K562 (cell line): ENCODE measurements around the gene SLC1A5. TPM values are rescaled to one million over a fixed set of nuclear protein-coding genes. Genes with fewer than 3 reads are reported as not detected.

Experiments
- ADNP ChIP-seq: fragments of 200-800 bp; sonication (Bioruptor generic); IDR thresholded peaks from 2 replicates; pipeline ENCODE4 v1.6.1; 2016; ENCODE audit warnings: missing genetic modification characterization, missing compliant biosample characterization
- ATF4 ChIP-seq: fragments of 450-650 bp; formaldehyde crosslinking; IDR thresholded peaks from 2 replicates; pipeline ENCODE4 v1.4.0; 2022; ENCODE audit warnings: mild to moderate bottlenecking, moderate library complexity
- ETS2 ChIP-seq: IDR thresholded peaks from 2 replicates; pipeline ENCODE4 v1.6.1; 2016; ENCODE audit warnings: borderline replicate concordance, missing genetic modification characterization, mild to moderate bottlenecking, moderate library complexity, missing compliant biosample characterization; ENCODE audit not compliant: poor library complexity, severe bottlenecking
- FIP1L1 ChIP-seq: fragments of 200-400 bp; formaldehyde crosslinking; IDR thresholded peaks from 2 replicates; pipeline ENCODE4 v1.6.1; 2018; ENCODE audit warnings: mild to moderate bottlenecking, low read depth, low read length; ENCODE audit not compliant: poor library complexity, severe bottlenecking
- KAT7 ChIP-seq: sonication (generic); formaldehyde crosslinking; IDR thresholded peaks from 2 replicates; pipeline ENCODE4 v1.8.0; 2022; ENCODE audit warnings: missing genetic modification reagents, mild to moderate bottlenecking, borderline replicate concordance
- MAX ChIP-seq: sonication (generic); formaldehyde crosslinking; IDR thresholded peaks from 2 replicates; pipeline ENCODE4 v1.9.0; 2022; ENCODE audit warnings: mild to moderate bottlenecking, missing genetic modification reagents
- MEIS2 ChIP-seq: fragments of 450-650 bp; IDR thresholded peaks from 2 replicates; pipeline ENCODE4 v1.6.1; 2014; ENCODE audit warnings: mild to moderate bottlenecking; ENCODE audit not compliant: partially characterized antibody
- NR2F6 ChIP-seq: fragments of 450-650 bp; formaldehyde crosslinking; IDR thresholded peaks from 2 replicates; pipeline ENCODE4 v1.4.0; 2020; ENCODE audit warnings: mild to moderate bottlenecking
- RBM39 ChIP-seq: fragments of 200-400 bp; formaldehyde crosslinking; optimal IDR thresholded peaks from 2 replicates; pipeline ENCODE3; 2018; ENCODE audit warnings: low read depth, low read length
- TBL1XR1 ChIP-seq, 2 experiments: IDR thresholded peaks; 2 replicates each; pipeline ENCODE4 v1.6.1; 2012; ENCODE audit warnings: improper control_type of control experiment in 2 of 2, low read length in 2 of 2, mild to moderate bottlenecking in 1 of 2
- TEAD1 ChIP-seq, 2 experiments: fragments of 450-650 bp in 1 of 2; sonication (generic) in 1 of 2; formaldehyde crosslinking; IDR thresholded peaks; 2 replicates each; pipeline versions ENCODE4 v1.4.0 to v1.8.0; 2020 to 2022; ENCODE audit warnings: mild to moderate bottlenecking in 2 of 2, missing genetic modification reagents in 1 of 2
- UBTF ChIP-seq, 2 experiments: IDR thresholded peaks; 2 replicates each; pipeline ENCODE4 v1.6.1; 2012; ENCODE audit warnings: improper control_type of control experiment in 2 of 2, low read depth in 2 of 2, low read length in 2 of 2, borderline replicate concordance in 1 of 2
- ZC3H11A ChIP-seq: IDR thresholded peaks from 2 replicates; pipeline ENCODE4 v1.6.1; 2012; ENCODE audit warnings: low read depth, low read length, improper control_type of control experiment
- ZFP36 ChIP-seq: fragments of 150-350 bp; IDR thresholded peaks from 2 replicates; pipeline ENCODE4 v1.6.1; 2018; ENCODE audit warnings: low read length, low read depth; ENCODE audit not compliant: partially characterized antibody
- ZNF184 ChIP-seq: sonication (generic); formaldehyde crosslinking; IDR thresholded peaks from 2 replicates; pipeline ENCODE4 v1.5.0; 2020; ENCODE audit warnings: missing genetic modification reagents
- ZNF282 ChIP-seq: sonication (generic); formaldehyde crosslinking; IDR thresholded peaks from 2 replicates; pipeline ENCODE4 v1.8.1; 2023; ENCODE audit warnings: missing genetic modification reagents
- ZNF778 ChIP-seq: fragments of 450-650 bp; formaldehyde crosslinking; IDR thresholded peaks from 2 replicates; pipeline ENCODE4 v1.4.0; 2020; ENCODE audit warnings: mild to moderate bottlenecking, moderate library complexity
- polyA plus RNA-seq, 8 experiments: library from polyadenylated mRNA; depleted of rRNA in 4 of 8; stranded (reverse) in 5 of 8; unstranded in 3 of 8; fragments of >200 nt; fragmentation: Nextera tagmentation in 2 of 8; fragmentation: Illumina TruSeq in 1 of 8; extraction: Ambion mirVana in 2 of 8; extraction: Trizol in 1 of 8; gene quantifications; 2 replicates each; pipeline versions ENCODE4 v1.2.1 to v1.2.3, GENCODE V29; 2011 to 2014; ENCODE audit warnings: inconsistent platforms in 1 of 8, missing spikeins in 1 of 8
- total RNA-seq, 7 experiments: library from RNA; depleted of rRNA in 6 of 7; stranded (reverse); fragments of >200 nt in 6 of 7; fragmentation: Illumina TruSeq in 2 of 7; extraction: Trizol in 2 of 7; gene quantifications; 2 replicates each; pipeline versions ENCODE4 v1.2.1 to v1.2.3, GENCODE V29; 2011 to 2021; ENCODE audit warnings: low replicate concordance in 1 of 7

The SLC1A5 gene
- total and polyA plus RNA-seq, 9 of the 15 experiments (the other 6 are each of a cell fraction or from before 2014, with no cell fraction given): 31.2 to 417 (median 134) TPM

- peak; percentile 86 for TF ChIP-seq MAX (CRISPR knock-in tag)
- TF ChIP-seq KAT7 (CRISPR knock-in tag): peak; percentile 89; the same call in 1 of the 2 replicates
- TF ChIP-seq ETS2 (tag): no peak
- TF ChIP-seq FIP1L1: peak; percentile 73
- peak; percentile 17 for TF ChIP-seq ZFP36
- TF ChIP-seq MEIS2: peak; percentile 57
- no peak for TF ChIP-seq ZC3H11A
- TF ChIP-seq ZNF778 (CRISPR knock-in tag): no peak
- peak; percentile 26 to 75; a peak in 2 of 4 replicates for TF ChIP-seq TBL1XR1 (IDR thresholded peaks at IDR 0.05; ENCODE audit: low read length in 2 of 2)
- 0 out of 2 replicates have a peak, but pooled peaks have one; percentile 37 for TF ChIP-seq ATF4 (CRISPR knock-in tag)
- TF ChIP-seq TEAD1 (CRISPR knock-in tag; IDR thresholded peaks at IDR 0.05): peak in 1 of 2 experiments; percentile 74; a peak in 2 of 4 replicates
- no peak for TF ChIP-seq NR2F6 (CRISPR knock-in tag)
- no peak for TF ChIP-seq ZNF184 (CRISPR knock-in tag)
- TF ChIP-seq RBM39: no peak
- TF ChIP-seq ZNF282 (CRISPR knock-in tag): no peak
- TF ChIP-seq UBTF (IDR thresholded peaks at IDR 0.05; ENCODE audit: borderline replicate concordance in 1 of 2, low read depth in 2 of 2, low read length in 2 of 2): peak in 1 of 2 experiments; percentile 87; a peak in 2 of 4 replicates
- no peak for TF ChIP-seq ADNP (tag)
These were observed at the start of gene SLC1A5 (continued) for GRCh38 chr19:46788262-46788967.
